GM19468 (cell line): Measurements from ENCODE around the gene TP73.
"Not testable (repeated sequence)": the region's sequence is repeated elsewhere in the genome, so short reads cannot be mapped to it uniquely, and the experiment has no call there.

Experiments used
- ATAC-seq: cut with Tn5 transposase; IDR thresholded peaks from one replicate; pipeline ENCODE4 v1.9.1; 2021; ENCODE audit warnings: mild to moderate bottlenecking, moderate library complexity, moderate number of reproducible peaks; ENCODE audit not compliant: unreplicated experiment; ENCODE audit errors: extremely low read depth

TP73 gene

DNA sequence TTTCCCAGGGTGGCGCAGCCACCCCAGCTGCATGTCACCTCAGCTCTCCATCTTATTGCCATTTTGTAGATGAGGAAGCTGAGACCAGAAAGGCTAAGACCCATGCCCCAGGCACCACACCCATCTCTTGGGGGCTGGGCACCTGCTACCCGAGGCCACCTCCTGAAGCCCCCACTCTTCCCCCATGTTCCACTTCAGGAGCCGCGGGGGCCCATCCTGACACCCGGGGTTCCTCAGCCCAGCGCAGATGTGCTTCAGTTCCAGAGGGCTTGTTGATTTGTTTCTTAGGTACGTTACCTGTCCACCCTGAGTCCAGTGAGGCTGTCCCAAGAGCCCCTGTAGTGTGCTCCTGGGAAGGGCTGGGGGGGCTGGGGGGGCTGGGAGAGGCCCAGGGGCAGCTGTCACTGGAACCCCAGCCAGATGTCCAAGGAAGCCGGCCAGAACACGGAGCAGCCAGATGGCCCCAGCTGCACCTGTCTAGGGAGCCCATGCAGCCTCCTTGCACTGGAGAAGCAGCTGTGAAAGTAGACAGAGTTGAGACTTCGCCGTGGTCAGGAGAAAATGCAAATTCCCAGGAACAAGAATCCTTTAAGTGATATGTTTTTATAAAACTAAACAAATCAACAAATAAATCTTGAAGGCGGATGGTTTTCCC lies 82.8 kb downstream of the TP73 start:
- no peak for ATAC-seq

GRCh38 chr1:3735688-3736087 lies 83.4 kb downstream of the TP73 start:
- ATAC-seq, result no peak

DNA sequence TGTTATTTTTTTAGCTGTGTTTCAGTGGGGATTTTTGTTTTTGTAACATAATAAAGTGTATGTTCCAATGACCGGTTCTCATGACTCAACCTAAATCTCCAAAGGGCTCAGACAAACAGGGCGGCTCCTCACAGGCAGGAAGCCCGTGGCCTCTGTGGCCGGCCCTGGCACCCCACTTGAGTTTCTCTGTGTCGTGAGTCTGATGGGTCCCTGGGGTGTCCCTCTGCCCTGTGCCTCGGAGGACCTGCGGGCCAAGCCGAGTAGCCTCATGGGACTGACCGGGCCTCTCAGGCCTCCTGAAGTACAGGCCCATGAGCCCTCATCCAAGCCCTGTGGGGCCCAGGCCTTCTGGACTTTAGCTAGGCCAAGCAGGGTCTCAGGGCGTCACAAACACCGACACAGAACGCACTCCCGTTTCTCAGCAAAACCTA lies 83.8 kb downstream of the TP73 start:
- ATAC-seq, result no peak

- no peak for ATAC-seq
Measured at GRCh38 chr1:3736708-3737107, 84.4 kb downstream of the TP73 start.

- ATAC-seq, result no peak
Measured at GRCh38 chr1:3738943-3739342, 86.6 kb downstream of the TP73 start.

DNA sequence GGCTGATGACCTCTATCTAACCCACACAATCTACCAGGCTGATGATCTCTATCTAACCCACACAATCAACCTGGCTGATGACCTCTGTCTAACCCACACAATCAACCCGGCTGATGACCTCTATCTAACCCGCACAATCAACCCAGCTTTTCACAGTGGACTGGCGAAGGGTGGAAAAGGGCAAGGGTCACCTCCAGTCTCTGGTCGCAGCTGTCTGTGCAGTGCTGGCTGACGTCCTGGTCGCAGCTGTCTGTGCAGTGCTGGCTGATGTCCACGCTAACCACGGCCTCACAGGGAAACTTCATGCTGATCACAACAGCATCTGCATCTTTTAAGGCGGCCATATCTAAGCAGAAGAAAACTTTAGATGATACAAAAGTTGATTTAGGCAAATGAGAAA lies 87.7 kb downstream of the TP73 start:
- ATAC-seq, result no peak

DNA sequence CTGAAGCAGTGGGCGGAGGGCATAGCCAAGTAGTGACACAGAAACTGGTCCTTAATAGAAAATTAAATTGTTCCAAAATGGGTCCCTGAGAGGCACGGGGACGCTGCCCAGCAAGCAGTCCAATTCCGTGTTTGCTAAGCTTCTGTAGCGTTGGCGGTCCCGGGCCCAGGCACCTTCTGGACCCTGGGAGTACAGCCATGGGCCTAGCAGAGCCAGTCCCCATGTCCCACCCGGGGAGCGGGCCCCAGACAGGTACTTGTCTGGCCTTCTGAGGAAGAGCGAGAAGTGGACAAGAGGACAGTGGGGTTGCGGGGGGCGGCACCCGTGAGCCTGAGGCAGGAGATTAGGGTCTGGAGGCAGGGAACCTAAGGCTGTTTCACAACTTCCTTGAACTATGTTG lies 88.4 kb downstream of the TP73 start:
- ATAC-seq, result no peak

DNA sequence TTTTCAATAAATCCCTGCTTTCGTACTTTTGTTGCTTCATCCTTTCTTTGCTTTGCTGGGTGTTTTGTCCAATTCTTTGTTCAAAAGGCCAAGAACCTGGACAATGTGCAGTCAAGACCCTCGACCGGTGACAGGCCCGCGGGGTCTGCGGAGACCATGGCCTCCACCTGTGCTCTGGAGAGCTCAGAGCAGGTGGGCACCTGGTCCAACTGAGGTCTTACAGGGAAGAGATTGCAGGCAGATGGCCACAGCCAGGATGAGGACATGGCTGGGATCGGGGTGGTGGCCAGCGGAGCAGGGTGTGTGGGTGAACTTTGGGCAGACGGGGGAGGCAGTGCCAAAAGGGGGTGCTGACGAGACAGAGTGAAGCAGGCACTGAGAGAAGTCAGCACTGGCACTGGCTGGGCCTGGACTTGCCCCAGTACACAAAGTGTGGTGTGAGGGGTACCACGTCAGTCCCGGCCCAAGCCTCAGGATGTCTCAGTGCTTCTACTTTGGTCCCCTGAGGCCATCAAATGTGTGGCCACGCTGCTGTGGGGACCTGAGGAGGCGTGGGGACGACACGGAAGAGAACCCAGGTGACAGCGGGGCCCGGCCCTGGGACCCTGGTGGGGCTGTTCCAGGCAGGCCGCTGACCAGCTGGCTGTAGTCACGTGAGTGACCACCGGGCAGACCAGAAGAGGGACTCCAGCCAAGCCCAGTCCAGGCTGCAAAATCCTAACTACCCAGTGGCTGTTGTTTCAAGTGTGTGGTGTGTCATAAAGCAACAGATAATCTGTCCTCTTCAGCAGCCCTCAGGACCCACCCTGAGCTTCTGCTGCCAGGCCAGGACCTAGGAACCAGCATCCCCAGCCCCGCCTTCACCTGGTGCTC lies 89.5 kb downstream of the TP73 start:
- ATAC-seq, result no peak

DNA sequence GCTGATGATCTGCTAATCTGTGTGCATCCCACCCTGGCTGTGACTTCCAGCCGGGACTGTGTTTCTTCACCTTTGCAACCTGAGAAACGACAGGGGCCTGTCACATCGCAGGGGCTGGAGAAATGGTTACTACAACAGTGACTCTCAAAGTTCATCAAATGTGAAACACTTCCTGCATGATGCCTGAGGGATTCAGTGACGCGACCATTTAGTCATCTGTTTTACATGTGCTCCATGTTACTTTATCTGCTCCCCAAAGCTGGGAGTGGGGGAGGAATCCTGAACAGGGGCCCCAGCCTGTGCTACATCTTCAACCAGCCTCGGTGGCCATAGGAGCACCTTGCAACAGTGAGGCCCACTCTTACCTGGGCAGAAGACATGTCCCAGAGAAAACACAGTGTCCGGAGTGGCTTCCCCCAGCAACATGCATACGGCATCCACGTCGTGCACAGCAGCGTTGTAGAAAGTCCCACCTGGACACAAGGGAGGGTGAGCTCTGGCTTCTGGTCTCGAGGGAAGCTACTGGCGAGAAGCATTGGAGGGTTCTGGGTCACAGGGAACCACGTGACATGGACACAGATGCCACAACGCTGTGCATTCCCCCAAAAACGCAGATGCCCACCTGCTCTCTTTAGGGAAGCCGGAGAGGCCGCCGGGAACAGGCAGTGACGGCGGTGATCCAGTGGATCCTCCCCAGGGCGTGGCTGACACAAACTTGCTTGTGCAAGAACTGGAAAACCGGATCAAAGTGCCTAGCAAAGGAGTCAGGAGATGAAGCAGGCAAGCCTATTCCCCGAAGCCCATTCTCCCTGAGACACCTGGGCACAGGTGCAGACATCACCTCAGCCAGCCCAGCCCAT lies 90.4 kb downstream of the TP73 start:
- ATAC-seq, result no peak

- no peak for ATAC-seq
Measured at GRCh38 chr1:3743421-3743820, 91.1 kb downstream of the TP73 start.

DNA sequence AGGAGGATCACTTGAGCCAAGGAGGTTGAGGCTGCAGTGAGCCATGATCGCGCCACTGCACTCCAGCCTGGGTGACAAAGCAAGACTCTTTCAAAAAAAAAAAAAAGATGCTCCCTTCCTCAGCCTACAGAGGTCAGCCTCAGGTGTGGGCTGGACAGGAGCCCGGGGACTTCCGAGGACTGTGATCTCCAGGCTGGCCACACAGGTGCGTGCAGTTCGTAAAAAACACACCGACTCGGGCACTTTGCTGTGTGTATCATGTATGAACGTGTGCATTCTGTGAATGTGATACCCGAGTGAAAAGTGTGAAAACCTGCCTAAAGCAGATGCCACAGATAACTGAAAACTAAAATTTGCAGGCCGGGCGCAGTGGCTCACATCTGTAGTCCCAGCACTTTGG lies 91.5 kb downstream of the TP73 start:
- ATAC-seq, result no peak

DNA sequence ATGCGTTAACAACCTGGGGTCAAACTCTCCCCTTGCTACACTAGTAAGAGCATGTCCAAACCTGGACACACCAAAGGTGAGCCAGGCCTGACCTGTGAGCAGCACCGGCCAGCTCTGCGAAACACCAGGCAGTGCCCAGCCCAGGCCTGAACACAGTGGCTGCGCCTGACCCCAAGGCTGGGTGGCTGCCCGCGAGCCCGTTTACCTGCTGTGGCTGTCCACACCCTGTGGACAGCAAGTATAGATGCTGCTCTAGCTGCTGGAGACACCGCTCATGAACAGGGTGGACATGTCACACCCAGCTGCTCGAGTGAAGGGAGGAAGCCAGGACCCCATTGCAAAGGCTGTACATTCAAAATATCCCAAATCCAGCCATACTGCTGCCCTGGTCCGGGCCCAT lies 92.3 kb downstream of the TP73 start:
- ATAC-seq, result no peak

GRCh38 chr1:3745071-3745470 lies 92.8 kb downstream of the TP73 start:
- ATAC-seq, result no peak

DNA sequence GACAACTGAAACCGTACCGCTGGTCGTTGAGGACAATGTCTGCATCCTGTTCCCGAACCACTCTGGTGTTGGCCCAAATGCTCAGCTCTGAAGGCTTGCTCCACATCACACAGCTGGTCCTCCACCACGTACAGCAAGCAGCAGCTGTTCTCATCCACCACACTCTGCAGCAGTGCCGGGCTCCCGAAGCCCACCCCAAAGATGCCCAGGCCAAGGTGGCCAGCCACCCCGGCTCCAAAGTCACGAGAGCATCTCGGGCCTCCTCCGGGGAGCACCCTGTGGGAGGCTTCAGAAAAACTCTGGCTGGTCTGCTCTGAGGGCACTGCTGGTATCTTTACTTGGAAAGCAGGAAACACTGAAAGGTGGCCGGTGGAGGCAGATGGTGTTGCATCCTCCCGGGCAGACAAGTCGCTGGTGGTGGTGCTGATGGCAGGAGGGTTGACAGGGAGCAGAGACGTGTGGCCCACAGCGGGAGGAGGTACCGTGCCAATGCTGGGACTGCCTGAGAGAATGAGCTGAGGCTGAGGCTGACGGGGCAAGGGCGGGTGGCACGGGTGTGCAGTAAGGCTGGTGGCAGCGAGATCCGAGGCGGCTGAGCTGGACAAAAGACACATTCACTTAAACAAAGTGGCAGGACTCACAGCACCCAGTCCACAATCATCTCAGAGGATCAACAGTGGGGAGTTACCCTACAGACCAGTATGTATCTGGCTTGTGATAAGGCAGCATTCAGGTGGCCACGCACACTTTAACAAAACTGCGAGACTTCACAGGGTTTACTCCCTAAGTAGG lies 93.5 kb downstream of the TP73 start:
- no peak for ATAC-seq

- ATAC-seq, result no peak
Measured at GRCh38 chr1:3746389-3746829, 94.1 kb downstream of the TP73 start.

DNA sequence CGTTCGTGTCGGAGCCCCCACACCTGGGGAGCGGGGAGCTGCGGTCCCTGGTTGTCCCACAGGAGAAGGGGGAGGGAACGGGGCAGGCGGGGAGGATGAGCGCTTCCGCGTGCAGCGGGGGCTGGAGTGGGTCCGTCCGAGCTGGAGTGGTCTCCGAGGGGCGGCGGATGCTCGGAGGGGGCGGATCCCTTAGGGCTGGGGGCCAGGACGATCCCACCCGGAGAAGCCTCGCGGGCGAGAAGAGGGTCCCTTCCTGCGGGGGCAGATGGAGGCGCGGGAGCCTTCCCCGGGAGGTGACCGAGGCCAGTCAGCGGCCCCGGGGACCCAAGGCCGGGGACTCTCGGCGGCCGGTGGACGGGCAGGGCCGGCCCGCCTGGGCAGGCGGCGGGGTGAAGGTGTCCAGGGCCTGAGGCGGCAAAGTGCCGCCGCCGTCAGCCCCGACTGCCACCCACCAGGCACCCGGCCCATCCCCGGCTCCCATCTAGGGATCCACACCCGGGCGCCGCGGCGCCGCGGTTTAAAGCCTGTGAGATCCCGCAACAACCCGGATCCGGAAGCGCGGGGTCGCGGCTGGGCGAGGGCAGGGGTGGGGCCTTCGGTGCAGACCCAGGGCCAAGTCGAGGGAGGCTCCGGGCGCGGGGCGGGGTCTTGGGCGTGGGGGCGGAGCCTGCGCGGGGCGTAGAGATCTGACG lies 94.7 kb downstream of the TP73 start:
- no peak for ATAC-seq

DNA sequence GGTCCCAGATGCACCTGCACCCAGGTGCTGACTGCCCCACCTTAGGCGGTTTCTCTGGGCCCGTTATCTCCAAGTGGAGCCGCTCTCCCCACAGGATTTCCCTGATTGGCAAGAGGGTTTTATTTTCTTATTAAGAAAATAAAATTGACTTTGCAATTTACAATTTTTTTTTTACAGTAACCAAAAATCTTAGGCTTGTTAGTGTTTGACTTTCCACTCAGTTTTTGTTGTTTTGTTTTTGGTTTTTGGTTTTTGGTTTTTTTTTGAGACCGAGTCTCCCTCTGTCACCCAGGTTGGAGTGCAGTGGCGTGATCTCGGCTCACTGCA lies 95.2 kb downstream of the TP73 start:
- no peak for ATAC-seq

DNA sequence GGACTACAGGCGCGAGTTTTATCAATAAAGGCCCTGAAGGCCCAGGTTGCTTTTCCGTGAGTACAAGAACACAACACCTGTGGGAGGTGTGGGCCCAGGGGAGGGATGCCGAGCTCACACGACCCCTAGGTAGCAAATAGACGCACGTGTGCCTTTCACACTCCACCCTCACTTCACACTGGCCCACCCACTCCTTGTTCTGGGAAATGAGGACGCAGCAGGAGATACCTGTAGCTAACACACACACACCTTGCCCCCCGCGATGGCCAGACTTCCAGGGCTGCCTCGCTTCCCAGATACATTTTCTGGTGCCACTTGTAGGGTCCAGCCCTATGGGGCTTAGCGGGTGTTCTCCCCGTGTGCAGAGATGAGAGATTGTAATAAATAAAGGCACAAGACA lies 95.6 kb downstream of the TP73 start:
- no peak for ATAC-seq

DNA sequence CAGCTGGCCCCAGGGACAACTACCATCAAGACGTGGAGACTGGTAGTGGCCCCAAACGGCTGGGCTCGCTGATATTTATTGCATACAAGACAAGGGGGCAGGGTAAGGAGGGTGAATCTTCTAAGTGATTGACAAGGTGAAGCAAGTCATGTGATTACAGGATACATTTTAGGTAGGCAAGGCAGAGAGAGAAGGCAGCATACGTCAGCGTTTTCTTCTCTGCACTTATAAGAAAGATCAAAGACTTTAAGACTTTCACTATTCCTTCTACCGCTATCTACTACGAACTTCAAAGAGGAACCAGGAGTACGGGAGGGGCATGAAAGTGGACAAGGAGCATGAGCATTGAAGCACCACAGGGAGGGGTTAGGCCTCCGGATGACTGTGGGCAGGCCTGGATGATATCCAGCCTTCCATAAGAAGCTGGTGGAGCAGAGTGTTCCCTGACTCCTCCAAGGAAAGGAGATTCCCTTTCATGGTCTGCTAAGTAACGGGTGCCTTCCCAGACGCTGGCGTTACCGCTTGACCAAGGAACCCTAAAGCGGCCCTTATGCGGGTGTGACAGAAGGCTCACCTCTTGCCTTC lies 96.1 kb downstream of the TP73 start:
- not testable (repeated sequence) for ATAC-seq
